HCT116 (cell line): Measurements from ENCODE around the gene SORCS2. TPM values are rescaled to one million over a fixed set of nuclear protein-coding genes. Genes with fewer than 3 reads are reported as not detected.

Source experiments
- ATAC-seq: fragments of 200-7000 bp; cut with Tn5 transposase; 2 replicates; pipeline ENCODE4 v1.9.1; 2020; ENCODE audit warnings: mild to moderate bottlenecking, moderate library complexity
- BruUV-seq: library from RNA; stranded (reverse); fragments of 400-500 nt; replicated peaks from 2 replicates; lab custom pipeline; 2021; lab: Mats Ljungman, UMichigan
- CTCF ChIA-PET: fragments of 300-600 bp; sonication (Branson Sonifier 250); formaldehyde crosslinking; loops from one replicate; lab custom pipeline; 2021; ENCODE audit warnings: antibody characterized with exemption; lab: Charles Lee
- POLR2A ChIA-PET: fragments of 300-600, 350-600 bp; sonication (Branson Sonifier 250); formaldehyde crosslinking; loops from one replicate; lab custom pipeline; 2021; ENCODE audit warnings: antibody characterized with exemption; lab: Charles Lee
- RAD21 ChIA-PET, 2 experiments: fragments of 300-600 bp; sonication (Branson Sonifier 250); formaldehyde crosslinking; loops; one replicate each; lab custom pipeline; 2023; ENCODE audit warnings: low total read pairs in 2 of 2; ENCODE audit not compliant: uncharacterized antibody in 2 of 2, unreplicated experiment in 2 of 2, low non-redundant PET in 1 of 2; lab: Charles Lee
- DNase-seq: peaks from one replicate; pipeline ENCODE4 v3.0.0-alpha.2; 2010; ENCODE audit warnings: low read depth, low spot score
- H2AFZ ChIP-seq: fragments of 200-600 bp; shearing (Covaris generic), sonication (generic); 2 replicates; pipeline ENCODE4 v1.6.1; 2017; ENCODE audit warnings: low read depth, mixed run types, mixed read lengths, antibody characterized with exemption, low read length; ENCODE audit not compliant: poor library complexity, severe bottlenecking
- H3K27ac ChIP-seq: 2 replicates; pipeline ENCODE4 v1.5.1; 2012; ENCODE audit warnings: low read depth, low read length
- H3K27me3 ChIP-seq: fragments of 200-600 bp; sonication (generic); 2 replicates; pipeline ENCODE4 v1.6.1; 2016; ENCODE audit warnings: mixed run types, low read length, mixed read lengths; ENCODE audit not compliant: insufficient read depth
- H3K36me3 ChIP-seq, 2 experiments: fragments of 200-500 bp in 1 of 2; fragments of 200-600 bp in 1 of 2; sonication (Bioruptor generic) in 1 of 2; sonication (generic) in 1 of 2; 2 replicates each; pipeline versions ENCODE4 v1.5.1 to v1.6.1; 2014 to 2016; ENCODE audit warnings: low read length in 2 of 2, inconsistent platforms in 1 of 2, mixed read lengths in 1 of 2, mixed run types in 1 of 2; ENCODE audit not compliant: insufficient read depth in 2 of 2, control insufficient read depth in 1 of 2
- H3K4me1 ChIP-seq, 2 experiments: fragments of 200-600 bp in 1 of 2; sonication (generic) in 1 of 2; 2 replicates each; pipeline versions ENCODE4 v1.5.1 to v1.6.1; 2012 to 2017; ENCODE audit warnings: low read length in 2 of 2, inconsistent platforms in 1 of 2, mild to moderate bottlenecking in 1 of 2, mixed read lengths in 1 of 2, mixed run types in 1 of 2, moderate library complexity in 1 of 2; ENCODE audit not compliant: insufficient read depth in 2 of 2, control insufficient read depth in 1 of 2
- H3K4me2 ChIP-seq: fragments of 200-600 bp; sonication (generic); 2 replicates; pipeline ENCODE4 v1.6.1; 2017; ENCODE audit warnings: mixed run types, low read length, mixed read lengths
- H3K4me3 ChIP-seq, 2 experiments: fragments of 200-600 bp in 1 of 2; sonication (generic) in 1 of 2; replicated peaks in 1 of 2; 2 replicates each; pipeline ENCODE4 v1.5.1; 2011 to 2016; ENCODE audit warnings: low read length in 2 of 2, control low read depth in 1 of 2, low read depth in 1 of 2, mild to moderate bottlenecking in 1 of 2, mixed read lengths in 1 of 2, mixed run types in 1 of 2
- H3K79me2 ChIP-seq: fragments of 200-600 bp; sonication (generic); 2 replicates; pipeline ENCODE4 v1.6.1; 2017; ENCODE audit warnings: mild to moderate bottlenecking, mixed run types, low read length, moderate library complexity, mixed read lengths; ENCODE audit not compliant: insufficient read depth
- H3K9ac ChIP-seq: fragments of 200-600 bp; sonication (generic); 2 replicates; pipeline ENCODE4 v1.6.1; 2016; ENCODE audit warnings: low read length, mixed read lengths
- H3K9me2 ChIP-seq: fragments of 200-600 bp; sonication (generic), shearing (Covaris generic); 2 replicates; pipeline ENCODE4 v1.6.1; 2017; ENCODE audit warnings: mixed run types, mild to moderate bottlenecking, moderate library complexity; ENCODE audit not compliant: insufficient read depth
- H3K9me3 ChIP-seq, 2 experiments: fragments of 200-500 bp in 1 of 2; fragments of 200-600 bp in 1 of 2; sonication (Bioruptor generic) in 1 of 2; sonication (generic) in 1 of 2; 2 replicates each; pipeline ENCODE4 v1.6.1; 2014 to 2017; ENCODE audit warnings: low read length in 2 of 2, mixed read lengths in 2 of 2, inconsistent platforms in 1 of 2, low read depth in 1 of 2, mild to moderate bottlenecking in 1 of 2, mixed run types in 1 of 2, moderate library complexity in 1 of 2; ENCODE audit not compliant: control insufficient read depth in 1 of 2, insufficient read depth in 1 of 2
- H4K20me1 ChIP-seq: fragments of 200-600 bp; sonication (generic), shearing (Covaris generic); 2 replicates; pipeline ENCODE4 v1.6.1; 2017; ENCODE audit warnings: mixed run types, mild to moderate bottlenecking, moderate library complexity; ENCODE audit not compliant: insufficient read depth
- ATF3 ChIP-seq: IDR thresholded peaks from 2 replicates; pipeline ENCODE4 v1.6.1; 2012
- CEBPB ChIP-seq: IDR thresholded peaks from 2 replicates; pipeline ENCODE4 v1.6.1; 2012; ENCODE audit warnings: low read depth
- CTCF ChIP-seq, 3 experiments: fragments of 200-600 bp in 1 of 3; sonication (generic) in 1 of 3; IDR thresholded peaks in 2 of 3; conservative IDR thresholded peaks in 1 of 3; 2 replicates each; pipeline ENCODE4 v1.5.1; 2012 to 2017; ENCODE audit warnings: low read depth in 2 of 3, low read length in 2 of 3, antibody characterized with exemption in 1 of 3, borderline replicate concordance in 1 of 3, control low read depth in 1 of 3, mild to moderate bottlenecking in 1 of 3, mixed read lengths in 1 of 3, mixed run types in 1 of 3, moderate library complexity in 1 of 3; ENCODE audit not compliant: insufficient read depth in 1 of 3
- EGR1 ChIP-seq: IDR thresholded peaks from 2 replicates; pipeline ENCODE4 v1.6.1; 2012; ENCODE audit warnings: low read depth
- EZH2 ChIP-seq: fragments of 200-600 bp; sonication (generic); IDR thresholded peaks from 2 replicates; pipeline ENCODE4 v1.6.1; 2017; ENCODE audit warnings: antibody characterized with exemption, mixed run types
- FOSL1 ChIP-seq: IDR thresholded peaks from 2 replicates; pipeline ENCODE4 v1.6.1; 2012; ENCODE audit warnings: low read depth
- MAX ChIP-seq: IDR thresholded peaks from 2 replicates; pipeline ENCODE4 v1.6.1; 2012
- POLR2A ChIP-seq: IDR thresholded peaks from 2 replicates; pipeline ENCODE4 v1.7.0; 2011; ENCODE audit warnings: borderline replicate concordance; ENCODE audit not compliant: insufficient read depth, insufficient read length; ENCODE audit errors: extremely low read depth
- POLR2AphosphoS5 ChIP-seq: IDR thresholded peaks from 2 replicates; pipeline ENCODE4 v1.6.1; 2011; ENCODE audit warnings: mild to moderate bottlenecking, low read depth, low read length, moderate library complexity
- RAD21 ChIP-seq: IDR thresholded peaks from 2 replicates; pipeline ENCODE4 v1.6.1; 2012; ENCODE audit warnings: low read depth, mild to moderate bottlenecking
- REST ChIP-seq: IDR thresholded peaks from 2 replicates; pipeline ENCODE4 v1.6.1; 2012; ENCODE audit warnings: low read depth
- SIN3A ChIP-seq: IDR thresholded peaks from 2 replicates; pipeline ENCODE4 v1.6.1; 2012; ENCODE audit warnings: low read depth
- SRF ChIP-seq: IDR thresholded peaks from 2 replicates; pipeline ENCODE4 v1.6.1; 2012; ENCODE audit warnings: low read depth
- TCF7L2 ChIP-seq: IDR thresholded peaks from 2 replicates; pipeline ENCODE4 v1.7.0; 2011; ENCODE audit warnings: borderline replicate concordance, inconsistent platforms; ENCODE audit not compliant: insufficient read depth, insufficient read length; ENCODE audit errors: extremely low read depth
- YY1 ChIP-seq: IDR thresholded peaks from 2 replicates; pipeline ENCODE4 v1.6.1; 2011; ENCODE audit warnings: low read length, low read depth, moderate library complexity, mild to moderate bottlenecking; ENCODE audit not compliant: insufficient replicate concordance; ENCODE audit errors: extremely low read depth
- ZFX ChIP-seq: fragments of 450-650 bp; IDR thresholded peaks from 2 replicates; pipeline ENCODE4 v1.6.1; 2017
- ZNF274 ChIP-seq: fragments of 200-500 bp; sonication (Bioruptor generic); IDR thresholded peaks from 2 replicates; pipeline ENCODE4 v1.6.1; 2014; ENCODE audit warnings: mild to moderate bottlenecking, low read depth, low read length, inconsistent platforms
- intact Hi-C: fragments of 100-400 bp; cut with micrococcal nuclease; formaldehyde crosslinking; loops from 2 replicates; pipeline ENCODE4 v1.10.0; 2022
- total RNA-seq: library from RNA; stranded (reverse); gene quantifications from one replicate; pipeline ENCODE4 v1.2.1, GENCODE V29; 2021; ENCODE audit not compliant: unreplicated experiment

The SORCS2 gene
- total RNA-seq, 1 experiment from 2014 or later = 0.37 TPM

DNA sequence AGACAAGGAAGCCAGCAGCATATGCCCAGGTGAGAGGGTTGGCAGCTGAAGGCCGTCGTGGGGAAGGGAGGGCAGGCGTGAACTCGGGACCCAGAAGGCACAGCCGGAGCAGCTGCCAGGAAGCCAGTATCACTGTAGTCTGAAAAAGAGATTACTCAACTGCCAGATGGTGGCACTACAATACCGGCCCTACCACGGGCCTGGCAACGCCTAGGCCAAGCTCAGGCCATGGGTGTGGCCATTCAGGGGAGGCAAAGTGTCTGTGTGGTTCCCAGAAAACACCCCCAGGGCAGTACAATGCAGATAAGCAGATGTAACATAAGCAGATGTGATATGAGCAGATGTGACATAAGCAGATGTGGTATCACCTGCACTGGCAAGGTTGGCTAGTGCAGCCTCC lies 511.4 kb downstream of the SORCS2 start:
- ChIA-PET POLR2A (no interaction called here), RAD21 (interaction anchor here in 1 of 2 experiments (1.5 kb wide), 1 partner anchor 98 kb away, joined by 3 read pairs; no protein-coding TSS in a partner anchor), CTCF (interaction anchor here (1.2 to 1.3 kb wide), 3 partner anchors 99 to 512 kb away, joined by 3 to 8 read pairs (median 3); partner anchors contain the start of gene SORCS2)
- Histone ChIP-seq H3K4me1 (peaks cover 10 to 27% of the 10 kb centered on the region in 2 experiments; a peak in 3 of 4 replicates), H4K20me1 (no peaks in the 10 kb centered on the region), H3K27me3 (no peaks in the 10 kb centered on the region), H3K27ac (no peak overlapping the region), H3K79me2 (no peaks in the 10 kb centered on the region), H3K4me2 (no peak overlapping the region), H3K9me3 (no peaks in the 10 kb centered on the region), H3K9me2 (no peaks in the 10 kb centered on the region), H3K9ac (no peak overlapping the region), H3K36me3 (no peaks in the 10 kb centered on the region), H3K4me3 (no peak overlapping the region), H2AFZ (no peak overlapping the region)
- BruUV-seq = no TSS peak
- DNase-seq (no peak), ATAC-seq (peak; percentile 82)
- TF ChIP-seq EGR1 = no peak
- no peak for TF ChIP-seq YY1
- TF ChIP-seq ATF3 = no peak
- TF ChIP-seq FOSL1 = no peak
- peak; percentile 72 for TF ChIP-seq RAD21
- no peak for TF ChIP-seq EZH2
- peak; percentile 21 to 45 (median 29); a peak in 4 of 6 replicates for TF ChIP-seq CTCF (IDR thresholded peaks at IDR 0.05 in 2 of 3, conservative IDR thresholded peaks at IDR 0.05 in 1 of 3; ENCODE audit: borderline replicate concordance in 1 of 3, insufficient read depth in 1 of 3, low read depth in 2 of 3, low read length in 2 of 3)
- 0 out of 2 replicates have a peak, but pooled peaks have one; percentile 19 for TF ChIP-seq ZFX
- no peak for TF ChIP-seq REST
- no peak for TF ChIP-seq SRF
- no peak for TF ChIP-seq MAX
- no peak for TF ChIP-seq POLR2A
- no peak for TF ChIP-seq POLR2AphosphoS5
- no peak for TF ChIP-seq SIN3A
- TF ChIP-seq ZNF274 = no peak
- no peak for TF ChIP-seq TCF7L2
- no peak for TF ChIP-seq CEBPB
- intact Hi-C loops = no loop called here
